Small intestine (tissue), 7 donors: ENCODE results near the gene UGT1A3. TPM values are rescaled to one million over a fixed set of nuclear protein-coding genes. Genes with fewer than 3 reads are reported as not detected.
"Not testable (repeated sequence)": the region's sequence is repeated elsewhere in the genome, so short reads cannot be mapped to it uniquely, and the experiment has no call there.

Experiments used
- DNase-seq, 2 donors: peaks; one replicate each; pipeline versions ENCODE4 v3.0.0 to v3.0.0-alpha.2; 2013
- FAIRE-seq: peaks from 2 replicates; lab custom pipeline; 2012; peaks lifted over from hg19 to GRCh38; lab: Jason Lieb, UNC
- H3K27ac ChIP-seq, 3 donors: one replicate each; pipeline ENCODE4 v1.5.1; 2013; ENCODE audit warnings: low read length in 2 of 3, mild to moderate bottlenecking in 2 of 3, control low read depth in 1 of 3, inconsistent platforms in 1 of 3, low read depth in 1 of 3, moderate library complexity in 1 of 3
- H3K27me3 ChIP-seq, 3 donors: one replicate each; pipeline ENCODE4 v1.6.1; 2013; ENCODE audit warnings: low read length in 3 of 3, inconsistent platforms in 1 of 3; ENCODE audit not compliant: control insufficient read depth in 3 of 3, insufficient read depth in 3 of 3
- H3K36me3 ChIP-seq, 3 donors: one replicate each; pipeline ENCODE4 v1.6.1; 2013; ENCODE audit warnings: low read length in 3 of 3, inconsistent platforms in 1 of 3, low read depth in 1 of 3, mild to moderate bottlenecking in 1 of 3, moderate library complexity in 1 of 3; ENCODE audit not compliant: control insufficient read depth in 3 of 3, insufficient read depth in 2 of 3
- H3K4me1 ChIP-seq, 3 donors: one replicate each; pipeline ENCODE4 v1.6.1; 2013; ENCODE audit warnings: low read length in 2 of 3, inconsistent platforms in 1 of 3, low read depth in 1 of 3, mild to moderate bottlenecking in 1 of 3, moderate library complexity in 1 of 3; ENCODE audit not compliant: control insufficient read depth in 3 of 3, insufficient read depth in 2 of 3
- H3K4me3 ChIP-seq, 3 donors: one replicate each; pipeline ENCODE4 v1.5.1; 2013; ENCODE audit warnings: low read length in 3 of 3, control low read depth in 1 of 3, inconsistent platforms in 1 of 3, low read depth in 1 of 3, mild to moderate bottlenecking in 1 of 3, moderate library complexity in 1 of 3
- H3K9me3 ChIP-seq, 2 donors: one replicate each; pipeline ENCODE4 v1.6.1; 2013; ENCODE audit warnings: low read depth in 1 of 2, low read length in 1 of 2; ENCODE audit not compliant: control insufficient read depth in 2 of 2, insufficient read depth in 1 of 2
- WGBS, 3 donors: extraction: QIAGEN DNeasy Blood & Tissue Kit; methylation state at CpG; one replicate each; pipeline ENCODE4 v1.1.7; 2013; 5-methylcytosine and 5-hydroxymethylcytosine counted together
- polyA plus RNA-seq, 4 donors: library from polyadenylated mRNA; stranded (reverse) in 3 of 4; unstranded in 1 of 4; fragments of 200-250 nt in 3 of 4; fragments of 120-200 nt in 1 of 4; gene quantifications; one replicate each; pipeline versions ENCODE4 v1.2.1 to v1.2.3, GENCODE V29; 2013
- donor health status: healthy with polysubstance abuse.
- donor health status: control.
- donor health status: control.
- donor health status: Bipolar disorder and iron deficiency.
- donor health status: healthy.

The UGT1A3 gene
- polyA plus RNA-seq, 4 donors = 0.22 to 6.8 (median 2.7) TPM

- 78 to 88% (median 79%) methylated on average over 5 of the region's 5 CpGs for WGBS, 3 donors
- not testable (repeated sequence) for FAIRE-seq, H3K9me3 ChIP-seq, H3K27ac ChIP-seq, H3K36me3 ChIP-seq, H3K4me3 ChIP-seq, H3K27me3 ChIP-seq, H3K4me1 ChIP-seq, DNase-seq
Observed at GRCh38 chr2:233700842-233701241, 28.0 kb upstream of the UGT1A3 start.

- Histone ChIP-seq H3K4me3 (no peak overlapping the region), H3K27ac (no peak overlapping the region), H3K4me1 (peaks cover 0 to 4% (median 0%) of the 10 kb centered on the region in 3 donors), H3K27me3 (no peaks in the 10 kb centered on the region), H3K9me3 (no peaks in the 10 kb centered on the region), H3K36me3 (no peaks in the 10 kb centered on the region)
- FAIRE-seq (no peak), DNase-seq (no peak)
- WGBS, 3 donors = 48 to 55% (median 54%) methylated on average over 3 of the region's 3 CpGs
Observed at GRCh38 chr2:233702238-233702637, 26.6 kb upstream of the UGT1A3 start.

GRCh38 chr2:233705911-233706506, 22.8 kb upstream of the UGT1A3 start:
- H3K36me3 ChIP-seq = no peaks in the 10 kb centered on the region
- no peak for FAIRE-seq

GRCh38 chr2:233706720-233707119, 22.1 kb upstream of the UGT1A3 start:
- peak overlapping the region in 1 of 3 donors; percentile 21 for H3K27ac ChIP-seq
- H3K27me3 ChIP-seq = no peaks in the 10 kb centered on the region
- H3K36me3 ChIP-seq = no peaks in the 10 kb centered on the region
- H3K4me3 ChIP-seq = no peak overlapping the region
- FAIRE-seq (no peak), DNase-seq (no peak)
- no peaks in the 10 kb centered on the region for H3K9me3 ChIP-seq
- WGBS, 3 donors = 4 to 78% (median 33%) methylated on average over 1 of the region's 1 CpG
- peaks cover 3 to 4% (median 3%) of the 10 kb centered on the region in 3 donors for H3K4me1 ChIP-seq

More at GRCh38 chr2:233705911-233706506, 22.8 kb upstream of the UGT1A3 start:
- 23 to 46% (median 30%) methylated on average over 4 of the region's 4 CpGs for WGBS, 3 donors
- no peaks in the 10 kb centered on the region for H3K27me3 ChIP-seq
- DNase-seq = peak; percentile 43 to 77
- H3K4me1 ChIP-seq = peaks cover 0 to 4% (median 0%) of the 10 kb centered on the region in 3 donors
- H3K4me3 ChIP-seq = no peak overlapping the region
- H3K9me3 ChIP-seq = no peaks in the 10 kb centered on the region
- H3K27ac ChIP-seq = peak overlapping the region in 1 of 3 donors; percentile 73

GRCh38 chr2:233707940-233708644, 20.8 kb upstream of the UGT1A3 start:
- Histone ChIP-seq H3K36me3 (no peaks in the 10 kb centered on the region), H3K27me3 (no peaks in the 10 kb centered on the region), H3K9me3 (no peaks in the 10 kb centered on the region), H3K4me1 (peaks cover 3 to 14% (median 8%) of the 10 kb centered on the region in 3 donors), H3K27ac (no peak overlapping the region), H3K4me3 (no peak overlapping the region)
- FAIRE-seq (no peak), DNase-seq (no peak)
- WGBS, 3 donors = 72 to 74% (median 73%) methylated on average over 10 of the region's 10 CpGs

- Histone ChIP-seq H3K27me3 (no peaks in the 10 kb centered on the region), H3K4me1 (peaks cover 3 to 14% (median 8%) of the 10 kb centered on the region in 3 donors), H3K27ac (no peak overlapping the region), H3K36me3 (no peaks in the 10 kb centered on the region), H3K4me3 (no peak overlapping the region), H3K9me3 (no peaks in the 10 kb centered on the region)
- no peak for FAIRE-seq
- 78 to 91% (median 88%) methylated on average over 5 of the region's 5 CpGs for WGBS, 3 donors
- no peak for DNase-seq
Observed at GRCh38 chr2:233708942-233709341, 19.9 kb upstream of the UGT1A3 start.

GRCh38 chr2:233711312-233712008, 17.4 kb upstream of the UGT1A3 start:
- 37 to 42% (median 41%) methylated on average over 11 of the region's 11 CpGs for WGBS, 3 donors
- DNase-seq (peak; percentile 83 to 86), FAIRE-seq (no peak)
- H3K4me3 ChIP-seq = no peak overlapping the region
- H3K27ac ChIP-seq = no peak overlapping the region
- peaks cover 3 to 14% (median 5%) of the 10 kb centered on the region in 3 donors for H3K4me1 ChIP-seq
- H3K27me3 ChIP-seq = no peaks in the 10 kb centered on the region
- no peaks in the 10 kb centered on the region for H3K36me3 ChIP-seq
- no peaks in the 10 kb centered on the region for H3K9me3 ChIP-seq

- no peaks in the 10 kb centered on the region for H3K36me3 ChIP-seq
- H3K9me3 ChIP-seq = no peaks in the 10 kb centered on the region
- FAIRE-seq (no peak), DNase-seq (peak; percentile 61 to 89)
- peak within 1 kb of the TSS in 2 of 3 donors; percentile 33 to 69 for H3K27ac ChIP-seq
- no peaks in the 10 kb centered on the region for H3K27me3 ChIP-seq
- peaks cover 3 to 14% (median 7%) of the 10 kb centered on the region in 3 donors for H3K4me1 ChIP-seq
- WGBS, 3 donors = 49 to 68% (median 50%) methylated on average over 14 of the region's 14 CpGs
- peak within 1 kb of the TSS in 1 of 3 donors; percentile 21 for H3K4me3 ChIP-seq
Observed at GRCh38 chr2:233712611-233713261, 16.1 kb upstream of the UGT1A3 start, which contains the start of gene UGT1A5. Gene UGT1A5 (plus strand): TSS chr2:233712907. CDS start chr2:233712992, 85 bp downstream.
